HG03354 (cell line): ENCODE measurements around the gene GOLGA6D.
"Not testable (repeated sequence)": the region's sequence is repeated elsewhere in the genome, so short reads cannot be mapped to it uniquely, and the experiment has no call there.

Experiments
- ATAC-seq: cut with Tn5 transposase; IDR thresholded peaks from one replicate; pipeline ENCODE4 v1.9.1; 2021; ENCODE audit warnings: mild to moderate bottlenecking; ENCODE audit not compliant: unreplicated experiment, poor library complexity, severe bottlenecking

GOLGA6D gene

GRCh38 chr15:75328493-75329314, 46.1 kb downstream of the GOLGA6D start:
- ATAC-seq: no peak

- no peak for ATAC-seq
These were observed 46.9 kb downstream of the GOLGA6D start for GRCh38 chr15:75329571-75329970.

- ATAC-seq: not testable (repeated sequence)
These were observed 49.5 kb downstream of the GOLGA6D start for GRCh38 chr15:75332093-75332492.

GRCh38 chr15:75333654-75334419, 51.2 kb downstream of the GOLGA6D start:
- not testable (repeated sequence) for ATAC-seq

GRCh38 chr15:75335313-75335704, 52.7 kb downstream of the GOLGA6D start:
- ATAC-seq: no peak

DNA sequence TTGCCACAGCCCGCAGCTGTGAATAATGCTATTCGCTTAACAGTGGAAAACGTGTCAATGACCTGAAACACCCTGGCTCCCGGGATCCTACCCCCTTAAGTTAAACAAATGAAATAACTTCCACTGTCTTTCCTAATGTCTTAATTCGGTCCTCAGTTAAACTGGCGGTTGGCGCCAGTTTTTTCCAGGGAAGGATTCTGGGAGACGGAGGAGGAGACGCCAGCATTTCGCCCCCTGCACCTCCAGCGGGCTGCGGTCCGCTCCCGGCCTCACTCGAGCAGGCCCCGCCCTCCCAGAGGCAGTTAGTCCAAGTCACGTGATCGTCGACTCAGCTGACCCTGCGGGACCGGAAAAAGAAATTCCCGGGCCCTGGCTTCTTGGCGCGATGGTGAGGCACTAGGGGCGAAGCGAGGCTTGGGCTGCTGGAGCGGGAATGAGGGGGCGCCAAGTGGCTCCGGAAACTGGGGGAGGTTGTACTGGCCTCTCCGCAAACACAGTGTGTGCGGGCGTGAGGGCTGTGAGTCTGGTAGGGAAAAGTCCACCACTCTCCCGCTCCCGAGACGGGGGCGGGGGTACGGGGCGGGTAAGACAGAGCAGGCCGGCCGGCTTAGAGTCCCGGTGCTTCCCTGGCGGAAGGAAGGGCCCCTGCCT, 53.2 kb downstream of the GOLGA6D start, which contains the start of gene COMMD4:
TSS of gene COMMD4 (plus strand) at position 359 of the 651 bp plus-strand sequence. CDS start at position 386, 27 bp downstream.
- peak; percentile 75 for ATAC-seq

DNA sequence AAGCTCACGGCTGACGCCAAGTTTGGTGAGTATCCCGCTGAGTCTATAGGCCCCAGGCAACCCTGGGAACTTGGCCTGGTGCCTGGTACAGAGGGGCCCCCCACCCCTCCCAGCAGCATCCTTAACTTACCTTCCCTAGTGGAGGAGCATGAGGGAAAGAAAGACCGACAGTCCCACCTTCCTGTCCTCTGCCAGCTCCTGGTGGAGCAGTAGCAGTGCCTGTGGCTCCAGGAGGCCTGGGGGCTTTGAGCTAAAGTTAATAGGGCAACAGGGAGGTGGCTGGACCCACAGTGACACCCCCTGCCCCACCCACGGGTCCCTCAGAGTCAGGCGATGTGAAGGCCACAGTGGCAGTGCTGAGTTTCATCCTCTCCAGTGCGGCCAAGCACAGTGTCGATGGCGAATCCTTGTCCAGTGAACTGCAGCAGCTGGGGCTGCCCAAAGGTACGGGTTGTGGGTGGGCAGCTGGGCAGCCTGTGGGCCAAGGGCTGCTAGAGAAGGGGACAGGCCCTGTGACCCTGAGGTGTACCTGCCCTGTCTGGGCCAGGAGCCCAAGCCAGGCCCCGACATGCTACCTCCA, 56.1 kb downstream of the GOLGA6D start:
- ATAC-seq: no peak

GRCh38 chr15:75339531-75340240, 57.1 kb downstream of the GOLGA6D start:
- ATAC-seq: no peak

GRCh38 chr15:75342221-75342620, 59.6 kb downstream of the GOLGA6D start:
- ATAC-seq: no peak

GRCh38 chr15:75343953-75344352, 61.3 kb downstream of the GOLGA6D start:
- not testable (repeated sequence) for ATAC-seq
